Mesothelial cell of epicardium (in vitro differentiated cells): Measurements from ENCODE around the gene NPPB. TPM values are rescaled to one million over a fixed set of nuclear protein-coding genes. Genes with fewer than 3 reads are reported as not detected.
A peak's percentile ranks its signal among the peaks of the same experiment; 100 is the strongest.

Source experiments
- DNase-seq, 2 experiments: peaks; one replicate each; pipeline ENCODE4 v3.0.0; 2021; ENCODE audit warnings: low spot score in 2 of 2; ENCODE audit not compliant: unreplicated experiment in 2 of 2
- H3K27ac Mint-ChIP-seq: 2 replicates; pipeline ENCODE4 v1.8.0; 2021; ENCODE audit warnings: mixed read lengths
- H3K27me3 Mint-ChIP-seq: 2 replicates; pipeline ENCODE4 v1.8.0; 2021; ENCODE audit warnings: low read depth, mixed read lengths
- H3K36me3 Mint-ChIP-seq: 2 replicates; pipeline ENCODE4 v1.8.0; 2021; ENCODE audit warnings: mixed read lengths
- H3K4me1 Mint-ChIP-seq: 2 replicates; pipeline ENCODE4 v1.8.0; 2021; ENCODE audit warnings: mixed read lengths
- H3K4me3 Mint-ChIP-seq: 2 replicates; pipeline ENCODE4 v1.8.0; 2021; ENCODE audit warnings: mild to moderate bottlenecking, moderate library complexity, mixed read lengths
- H3K9me3 Mint-ChIP-seq: 2 replicates; pipeline ENCODE4 v1.8.0; 2021; ENCODE audit warnings: mixed read lengths
- total RNA-seq: library from RNA; stranded (reverse); gene quantifications from 3 replicates; pipeline ENCODE4 v1.2.1, GENCODE V29; 2021
- TF ChIP-seq, protein P1 (sequence below): fragments of 200-600 bp; sonication (generic); IDR thresholded peaks from one replicate; pipeline ENCODE4 v1.5.0; 2021; ENCODE audit warnings: antibody characterized with exemption; ENCODE audit not compliant: unreplicated experiment

The NPPB gene
- total RNA-seq, 1 donor from 2014 or later: 1.3 TPM

DNA sequence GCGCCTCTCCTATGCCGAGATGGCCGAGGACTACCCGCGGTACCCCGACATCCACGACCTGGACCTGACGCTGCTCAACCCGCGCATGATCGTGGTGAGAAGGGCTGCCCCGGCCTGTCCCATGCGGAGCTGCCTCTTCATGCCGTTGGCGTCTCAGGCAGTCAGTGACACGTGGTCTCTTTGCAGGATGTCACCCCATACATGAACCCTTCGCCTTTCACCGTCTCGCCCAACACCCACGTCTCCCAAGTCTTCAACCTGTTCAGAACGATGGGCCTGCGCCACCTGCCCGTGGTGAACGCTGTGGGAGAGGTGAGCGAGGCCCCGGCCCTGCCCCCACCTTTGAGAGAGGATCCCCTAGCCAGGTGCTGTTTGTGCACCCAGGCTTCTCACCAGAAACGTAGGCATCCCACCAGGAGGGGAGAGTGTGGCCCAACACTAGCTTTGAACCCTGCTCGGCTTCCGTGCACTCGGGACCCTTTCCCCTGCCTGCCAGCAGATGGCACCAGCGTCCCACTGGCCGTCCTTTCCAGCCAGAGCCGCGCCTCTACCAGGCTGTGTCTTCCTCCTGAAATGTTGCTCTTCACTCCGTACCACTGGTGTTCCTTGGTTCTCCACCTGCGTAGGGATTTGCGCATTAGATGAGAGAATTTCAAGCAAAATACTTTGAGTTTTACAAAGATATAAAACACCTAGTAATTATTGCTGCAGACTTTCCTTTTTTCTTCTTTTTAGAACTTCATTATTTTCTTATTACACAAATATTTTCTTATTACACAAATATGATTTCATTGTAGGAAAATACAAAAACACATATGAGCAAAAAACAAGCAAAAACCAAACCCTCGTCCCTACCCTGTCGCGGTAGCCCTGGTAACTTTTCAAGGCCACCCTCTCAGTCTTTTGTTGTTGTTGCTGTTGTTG, 20.1 kb downstream of the NPPB start:
- Mint-ChIP-seq H3K27ac (no peak overlapping the region), H3K4me1 (peaks cover 17% of the 10 kb centered on the region), H3K27me3 (no peaks in the 10 kb centered on the region), H3K4me3 (no peak overlapping the region), H3K9me3 (no peaks in the 10 kb centered on the region), H3K36me3 (peaks cover 29% of the 10 kb centered on the region)
- DNase-seq: peak; percentile 66 to 82
- TF ChIP-seq, protein P1, sequence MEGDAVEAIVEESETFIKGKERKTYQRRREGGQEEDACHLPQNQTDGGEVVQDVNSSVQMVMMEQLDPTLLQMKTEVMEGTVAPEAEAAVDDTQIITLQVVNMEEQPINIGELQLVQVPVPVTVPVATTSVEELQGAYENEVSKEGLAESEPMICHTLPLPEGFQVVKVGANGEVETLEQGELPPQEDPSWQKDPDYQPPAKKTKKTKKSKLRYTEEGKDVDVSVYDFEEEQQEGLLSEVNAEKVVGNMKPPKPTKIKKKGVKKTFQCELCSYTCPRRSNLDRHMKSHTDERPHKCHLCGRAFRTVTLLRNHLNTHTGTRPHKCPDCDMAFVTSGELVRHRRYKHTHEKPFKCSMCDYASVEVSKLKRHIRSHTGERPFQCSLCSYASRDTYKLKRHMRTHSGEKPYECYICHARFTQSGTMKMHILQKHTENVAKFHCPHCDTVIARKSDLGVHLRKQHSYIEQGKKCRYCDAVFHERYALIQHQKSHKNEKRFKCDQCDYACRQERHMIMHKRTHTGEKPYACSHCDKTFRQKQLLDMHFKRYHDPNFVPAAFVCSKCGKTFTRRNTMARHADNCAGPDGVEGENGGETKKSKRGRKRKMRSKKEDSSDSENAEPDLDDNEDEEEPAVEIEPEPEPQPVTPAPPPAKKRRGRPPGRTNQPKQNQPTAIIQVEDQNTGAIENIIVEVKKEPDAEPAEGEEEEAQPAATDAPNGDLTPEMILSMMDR: peak; percentile 80

DNA sequence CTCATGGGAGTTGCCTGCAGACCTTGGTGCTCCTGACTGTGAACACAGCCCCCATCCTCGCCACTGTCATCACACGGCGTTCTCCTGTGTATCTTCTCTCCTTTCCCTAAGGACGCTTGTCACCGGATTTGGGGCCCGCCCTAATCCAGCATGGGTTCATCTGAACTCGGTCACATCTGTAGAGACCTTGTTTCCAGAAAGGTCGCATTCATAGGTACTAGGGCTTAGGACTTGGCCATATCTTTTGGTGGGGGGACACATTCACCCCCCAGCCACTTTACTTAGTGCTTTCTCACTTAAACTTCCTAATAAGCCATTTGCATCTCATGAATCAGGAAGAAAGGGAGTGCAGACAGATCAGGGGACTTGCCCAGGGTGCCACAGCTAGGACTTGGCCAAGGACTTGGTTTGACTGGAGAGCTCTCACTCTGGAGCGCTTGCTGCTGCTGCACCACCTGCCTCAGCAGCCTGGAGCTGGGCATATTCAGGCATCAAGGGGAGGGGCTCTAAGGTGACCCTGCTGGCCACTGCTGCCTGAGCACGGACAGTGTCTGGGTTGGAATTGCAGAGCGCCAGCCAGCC, 20.9 kb downstream of the NPPB start:
- Mint-ChIP-seq H3K27me3 (no peaks in the 10 kb centered on the region), H3K27ac (no peak overlapping the region), H3K36me3 (peaks cover 29% of the 10 kb centered on the region), H3K9me3 (no peaks in the 10 kb centered on the region), H3K4me1 (peaks cover 17% of the 10 kb centered on the region), H3K4me3 (no peak overlapping the region)
- no peak for DNase-seq
- TF ChIP-seq, protein P1: no peak

DNA sequence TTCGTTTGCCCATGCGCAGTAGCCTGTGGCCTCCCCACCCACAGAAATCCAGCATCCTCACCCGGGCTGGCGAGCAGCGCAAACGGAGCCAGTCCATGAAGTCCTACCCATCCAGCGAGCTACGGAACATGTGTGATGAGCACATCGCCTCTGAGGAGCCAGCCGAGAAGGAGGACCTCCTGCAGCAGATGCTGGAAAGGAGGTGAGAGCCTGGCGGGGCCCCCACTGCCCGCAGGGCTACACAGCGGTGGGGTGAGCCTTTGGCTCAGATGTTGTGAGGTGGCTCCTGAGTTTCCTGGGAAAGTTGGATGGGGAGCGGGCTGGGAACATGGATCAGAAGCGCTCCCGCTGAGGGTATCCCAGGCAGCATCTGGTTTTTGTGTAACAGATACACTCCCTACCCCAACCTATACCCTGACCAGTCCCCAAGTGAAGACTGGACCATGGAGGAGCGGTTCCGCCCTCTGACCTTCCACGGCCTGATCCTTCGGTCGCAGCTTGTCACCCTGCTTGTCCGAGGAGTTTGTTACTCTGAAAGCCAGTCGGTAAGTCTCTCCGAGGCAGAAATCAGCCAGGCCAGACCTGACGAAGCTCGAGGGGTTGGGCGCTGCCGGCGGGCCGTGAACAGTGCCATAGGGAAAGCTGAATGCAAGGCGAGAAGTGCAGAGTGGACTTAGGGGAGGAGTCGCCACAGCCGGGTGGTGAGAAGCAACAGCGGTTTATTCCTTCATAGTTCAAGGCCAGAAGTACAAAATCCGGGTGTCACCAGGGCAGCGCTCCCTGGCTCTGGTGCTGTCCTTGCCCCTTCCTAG, 21.6 kb downstream of the NPPB start:
- H3K9me3 Mint-ChIP-seq: no peaks in the 10 kb centered on the region
- no peak overlapping the region for H3K27ac Mint-ChIP-seq
- no peaks in the 10 kb centered on the region for H3K27me3 Mint-ChIP-seq
- no peak overlapping the region for H3K4me3 Mint-ChIP-seq
- DNase-seq: no peak
- H3K4me1 Mint-ChIP-seq: peaks cover 12% of the 10 kb centered on the region
- TF ChIP-seq, protein P1: no peak
- H3K36me3 Mint-ChIP-seq: peaks cover 27% of the 10 kb centered on the region

DNA sequence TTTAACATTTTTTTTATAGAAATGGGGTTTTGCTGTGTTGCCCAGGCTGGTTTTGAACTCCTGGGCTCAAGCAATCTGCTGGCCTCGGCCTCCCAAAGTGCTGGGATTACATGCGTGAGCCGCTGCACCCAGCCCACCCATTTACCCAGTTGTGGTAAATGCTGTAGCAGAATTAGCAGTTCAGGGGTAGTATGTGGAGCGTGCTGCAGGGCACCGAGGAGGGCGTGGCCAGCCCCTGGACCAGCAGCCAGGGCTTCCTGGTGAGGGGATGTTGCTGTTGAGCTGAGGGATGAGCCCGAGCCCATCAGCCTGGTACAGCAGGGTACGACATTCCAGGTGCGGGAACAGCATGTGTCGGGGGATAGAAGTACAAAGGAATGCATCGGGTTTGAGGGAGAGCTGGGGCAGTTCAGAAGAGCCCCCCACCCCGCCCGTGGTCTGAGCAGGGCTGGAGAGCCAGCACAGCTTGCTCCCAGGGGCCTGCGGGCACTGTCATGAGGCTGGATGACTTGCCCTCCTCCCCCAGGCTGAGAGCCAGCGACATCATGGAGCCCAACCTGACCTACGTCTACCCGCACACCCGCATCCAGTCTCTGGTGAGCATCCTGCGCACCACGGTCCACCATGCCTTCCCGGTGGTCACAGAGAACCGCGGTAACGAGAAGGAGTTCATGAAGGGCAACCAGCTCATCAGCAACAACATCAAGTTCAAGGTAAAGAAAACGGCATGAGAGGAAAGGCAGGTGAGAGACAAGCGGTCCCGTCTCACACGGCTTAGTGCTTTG, 23.1 kb downstream of the NPPB start:
- Mint-ChIP-seq H3K27me3 (no peaks in the 10 kb centered on the region), H3K36me3 (peaks cover 22% of the 10 kb centered on the region), H3K27ac (no peak overlapping the region), H3K4me3 (no peak overlapping the region), H3K4me1 (peaks cover under 1% of the 10 kb centered on the region), H3K9me3 (no peaks in the 10 kb centered on the region)
- TF ChIP-seq, protein P1: no peak
- DNase-seq: no peak

DNA sequence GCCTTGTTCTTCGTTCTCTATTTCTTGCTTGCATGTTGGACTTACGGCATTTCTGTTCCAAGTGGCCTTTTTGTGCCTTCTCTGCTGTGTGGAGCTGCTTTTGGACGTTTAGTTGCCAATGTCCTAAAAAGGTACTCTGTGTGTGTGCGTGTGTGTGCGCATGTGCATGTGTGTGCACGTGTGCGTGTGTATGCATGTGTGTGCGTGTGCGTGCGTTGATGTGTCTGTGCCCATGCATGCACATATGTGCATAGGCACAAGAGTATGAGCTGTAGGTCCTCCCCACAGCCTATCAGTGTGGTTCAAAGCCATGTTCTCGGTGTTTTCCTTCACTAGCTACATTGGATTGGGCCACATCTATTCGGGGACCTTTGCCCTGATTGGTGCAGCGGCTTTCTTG, 24.8 kb downstream of the NPPB start:
- Mint-ChIP-seq H3K4me3 (no peak overlapping the region), H3K27ac (no peak overlapping the region), H3K36me3 (peaks cover 30% of the 10 kb centered on the region), H3K4me1 (no peaks in the 10 kb centered on the region), H3K27me3 (no peaks in the 10 kb centered on the region), H3K9me3 (no peaks in the 10 kb centered on the region)
- DNase-seq: no peak
- TF ChIP-seq, protein P1: no peak
